COR-L47 (cell line): ENCODE measurements around the gene GPX4.

ENCODE experiments used
- DNase-seq: peaks from one replicate; lab custom pipeline; 2025; lab: John Stamatoyannopoulos, UW

Gene GPX4

DNA sequence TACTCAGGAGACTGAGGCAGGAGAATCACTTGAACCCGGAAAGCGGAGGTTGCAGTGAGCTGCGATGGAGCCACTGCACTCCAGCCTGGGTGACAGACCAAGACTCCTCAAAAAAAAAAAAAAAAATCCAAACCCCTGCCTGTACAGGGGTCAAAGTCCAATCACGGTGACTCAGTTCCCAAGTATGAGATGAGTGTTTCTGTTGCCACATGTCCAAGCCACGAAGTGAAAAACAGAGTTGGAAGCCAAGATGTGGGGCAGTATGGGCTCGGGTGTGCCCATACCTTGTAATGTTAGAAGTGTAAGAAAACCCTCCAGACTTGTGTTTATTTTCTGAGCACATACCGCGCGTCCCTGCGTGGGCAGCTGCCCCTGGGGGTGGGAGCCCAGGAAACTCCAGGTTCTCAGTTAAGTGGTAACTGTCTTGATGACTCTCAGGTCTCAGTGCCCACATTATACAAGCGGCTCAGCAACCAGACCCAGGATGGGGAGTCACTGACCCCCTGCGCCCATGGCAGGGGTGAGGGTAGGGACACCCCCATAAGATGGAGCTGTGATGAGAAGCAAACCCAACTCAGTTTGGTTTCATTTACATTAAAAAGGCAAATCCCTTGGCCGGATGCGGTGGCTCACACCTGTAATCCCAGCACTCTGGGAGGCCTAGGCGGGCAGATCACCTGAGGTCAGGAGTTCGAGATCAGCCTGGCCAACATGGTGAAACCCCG, 1.2 kb upstream of the GPX4 start:
- no peak for DNase-seq

DNA sequence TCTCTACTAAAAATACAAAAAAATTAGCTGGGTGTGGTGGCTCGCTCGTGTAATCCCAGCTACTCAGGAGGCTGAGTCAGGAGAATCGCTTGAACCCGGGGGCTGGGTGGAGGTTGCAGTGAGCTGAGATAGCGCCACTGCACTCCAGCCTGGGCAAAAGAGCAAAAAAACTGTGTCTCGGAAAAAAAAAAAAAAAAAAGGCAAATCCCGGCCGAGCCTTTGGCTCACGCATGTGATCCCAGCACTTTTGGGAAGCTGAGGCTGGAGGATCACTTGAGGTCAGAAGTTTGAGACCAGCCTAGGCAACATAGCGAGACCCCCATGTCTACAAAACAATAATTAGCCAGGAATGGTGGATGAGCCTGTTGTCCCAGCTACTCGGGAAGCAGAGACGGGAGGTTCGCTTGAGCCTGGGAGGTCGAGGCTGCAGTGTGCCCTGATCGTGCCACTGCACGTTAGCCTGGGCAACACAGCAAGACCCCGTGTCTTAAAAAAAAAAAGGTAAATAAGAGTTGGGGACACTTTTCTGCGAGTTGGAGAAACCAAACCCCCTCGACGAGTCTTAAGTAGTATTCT, 574 bp upstream of the GPX4 start:
- no peak for DNase-seq

- peak; percentile 75 for DNase-seq
These were observed 665 bp downstream of the GPX4 start for GRCh38 chr19:1104311-1105007.

- no peak for DNase-seq
These were observed 1.4 kb downstream of the GPX4 start for GRCh38 chr19:1105008-1105872.

GRCh38 chr19:1105873-1106840, 2.4 kb downstream of the GPX4 start:
- no peak for DNase-seq

GRCh38 chr19:1106841-1107660, 3.3 kb downstream of the GPX4 start:
- no peak for DNase-seq

- DNase-seq = no peak
These were observed 4.0 kb downstream of the GPX4 start for GRCh38 chr19:1107661-1108261.

- no peak for DNase-seq
These were observed 4.7 kb downstream of the GPX4 start for GRCh38 chr19:1108291-1109031.

GRCh38 chr19:1109032-1109551, 5.3 kb downstream of the GPX4 start:
- DNase-seq = no peak

DNA sequence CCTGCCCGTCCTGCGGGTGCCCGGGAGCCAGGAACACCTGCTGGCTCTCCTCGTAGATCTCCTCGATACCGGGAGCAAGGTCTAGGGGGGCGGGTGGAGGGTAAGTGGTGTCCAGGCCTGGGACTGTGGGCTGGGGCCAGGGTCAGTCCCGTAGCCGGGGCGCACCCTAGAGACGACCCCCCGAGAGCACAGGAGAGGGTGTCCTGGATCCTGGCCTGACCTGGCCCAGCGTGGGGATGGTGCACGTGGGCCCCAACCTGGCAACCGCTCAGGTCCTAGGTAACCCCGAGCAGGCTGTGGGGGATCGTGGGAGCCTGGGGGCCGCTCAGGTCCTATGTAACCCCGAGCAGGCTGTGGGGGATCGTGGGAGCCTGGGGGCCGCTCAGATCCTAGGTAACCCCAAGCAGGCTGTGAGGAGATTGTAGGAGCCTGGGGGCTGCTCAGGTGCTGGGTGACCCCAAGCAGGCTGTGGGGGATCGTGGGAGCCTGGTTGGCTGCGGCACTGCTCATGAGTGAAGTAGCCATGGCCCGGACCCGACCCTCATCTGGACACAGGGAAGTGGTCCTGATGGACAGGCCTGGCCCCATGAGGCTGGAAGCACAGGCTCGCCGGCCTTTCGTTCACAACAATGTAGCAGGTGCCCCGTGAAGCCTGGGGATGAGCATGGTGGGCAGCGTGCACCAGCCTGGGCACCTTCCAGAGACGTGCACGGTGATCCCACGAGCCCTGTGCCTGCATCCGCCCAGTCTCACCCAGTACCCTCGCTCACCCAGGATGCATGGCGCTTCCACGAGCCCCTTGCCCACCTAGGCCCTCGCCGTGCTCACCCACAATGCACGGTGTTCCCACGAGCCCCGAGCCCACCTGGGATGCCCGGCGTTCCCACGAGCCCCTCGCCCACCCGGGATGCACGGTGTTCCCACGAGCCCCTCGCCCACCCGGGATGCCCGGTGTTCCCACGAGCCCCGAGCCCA, 6.2 kb downstream of the GPX4 start:
- no peak for DNase-seq

- no peak for DNase-seq
These were observed 7.2 kb downstream of the GPX4 start for GRCh38 chr19:1110809-1111640.

- no peak for DNase-seq
These were observed 8.0 kb downstream of the GPX4 start for GRCh38 chr19:1111641-1112267.

- DNase-seq = no peak
These were observed 8.7 kb downstream of the GPX4 start for GRCh38 chr19:1112268-1113029.

DNA sequence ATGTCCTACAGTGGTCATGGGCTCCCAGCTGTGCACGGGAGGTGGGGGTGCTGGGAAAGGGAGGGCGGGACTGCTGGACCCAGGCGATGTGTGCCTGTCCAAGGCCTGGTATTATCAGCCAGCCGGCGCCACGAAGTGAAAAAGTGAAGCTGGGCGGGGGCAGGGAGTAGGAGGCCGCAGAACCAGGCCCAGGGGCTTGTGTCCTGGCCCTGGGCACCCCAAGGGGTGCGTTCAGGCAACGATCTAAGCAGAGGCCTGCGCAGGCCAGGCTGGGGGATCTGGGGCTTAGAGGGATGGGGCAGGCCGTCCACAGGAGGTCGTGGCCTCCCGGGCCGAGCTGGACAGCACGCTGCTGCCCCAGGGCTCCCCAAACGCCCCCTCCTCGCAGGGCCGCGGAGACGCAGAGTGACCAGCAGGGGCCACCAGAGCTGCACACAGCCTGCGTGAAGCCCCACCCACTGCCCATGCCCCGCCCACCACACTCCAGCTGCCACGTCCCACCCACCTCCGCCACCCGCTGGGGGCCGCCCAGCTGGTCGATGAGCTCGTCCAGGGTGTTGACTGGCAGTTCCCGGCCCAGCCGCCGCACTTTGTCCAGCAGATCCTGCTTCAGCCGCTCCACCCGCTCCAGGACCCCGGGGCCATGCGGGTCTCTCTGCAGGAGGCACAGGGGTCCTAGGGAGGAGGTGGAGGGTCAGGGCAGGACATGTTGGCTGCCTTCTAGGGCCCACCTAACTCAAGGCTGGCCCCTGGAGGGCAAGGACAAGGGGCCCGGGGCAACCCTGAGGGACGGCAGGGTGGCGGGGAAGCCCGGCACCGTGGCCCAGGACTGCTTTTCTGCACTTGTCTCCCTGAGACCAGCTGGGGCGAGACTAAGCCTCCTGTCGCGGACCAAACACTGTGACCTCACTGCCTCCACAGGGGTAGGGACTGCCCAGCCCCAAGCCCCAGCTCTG, 9.5 kb downstream of the GPX4 start:
- peak; percentile 53 for DNase-seq
